ENCODE results near the gene POLR3A.

Gene POLR3A

GRCh38 chr10:78028438-78029268 lies 662 bp downstream of the POLR3A start:
- Histone ChIP-seq H2BK120ac (ENCODE audit: insufficient read depth, low read length, poor library complexity) (peak overlapping the region; percentile 37), H3K23ac (ENCODE audit: low read length) (peak overlapping the region; percentile 23), H3K79me1 (ENCODE audit: low read length) (peaks cover 4% of the 10 kb centered on the region), H4K91ac (ENCODE audit: low read depth, low read length) (peak overlapping the region; percentile 75), H4K12ac (ENCODE audit: low read depth, low read length) (peak overlapping the region; percentile 60), H2AK5ac (ENCODE audit: low read length) (peak overlapping the region; percentile 38), H2BK5ac (ENCODE audit: low read depth, low read length, poor library complexity) (peak overlapping the region; percentile 25), H3K4me3 (ENCODE audit: low read depth, low read length) (peak overlapping the region; percentile 83), H3K18ac (ENCODE audit: low read length) (peak overlapping the region; percentile 44), H3K4me1 (ENCODE audit: control insufficient read depth in 1 of 2, insufficient read depth in 2 of 2, low read length in 2 of 2) (peaks cover 2 to 4% of the 10 kb centered on the region in 2 experiments), H2BK12ac (ENCODE audit: low read length) (no peak overlapping the region), H3K4ac (ENCODE audit: low read depth, low read length) (peak overlapping the region; percentile 63), H2AFZ (ENCODE audit: insufficient read depth, low read length, poor library complexity) (peak overlapping the region; percentile 90), H3K9me3 (ENCODE audit: insufficient read depth, low read depth, low read length) (peaks cover 1% of the 10 kb centered on the region), H3K27ac (ENCODE audit: low read depth, low read length) (no peak overlapping the region), H4K8ac (ENCODE audit: low read depth, low read length) (peak overlapping the region; percentile 91), H3K14ac (ENCODE audit: low read length) (peak overlapping the region; percentile 87), H3K79me2 (ENCODE audit: control insufficient read depth, insufficient read depth, low read length, poor library complexity) (peaks cover 8% of the 10 kb centered on the region), H3K9ac (ENCODE audit: low read length) (peak overlapping the region; percentile 76), H3K27me3 (ENCODE audit: insufficient read depth, low read length) (no peaks in the 10 kb centered on the region), H3K4me2 (ENCODE audit: low read length) (peak overlapping the region; percentile 90), H3K36me3 (ENCODE audit: control insufficient read depth in 1 of 2, insufficient read depth in 2 of 2, low read length in 2 of 2) (peaks cover 11 to 22% of the 10 kb centered on the region in 2 experiments)
- peak in 1 of 2 donors; percentile 34 for DNase-seq
- no CpG with 5 or more reads among the region's 36 CpGs for WGBS (ENCODE audit: extremely low coverage, insufficient coverage, insufficient read length)

- Histone ChIP-seq H3K9me3 (ENCODE audit: insufficient read depth, low read depth, low read length) (peaks cover 1% of the 10 kb centered on the region), H3K27me3 (ENCODE audit: insufficient read depth, low read length) (no peaks in the 10 kb centered on the region), H3K79me2 (ENCODE audit: control insufficient read depth, insufficient read depth, low read length, poor library complexity) (peaks cover 8% of the 10 kb centered on the region), H2AFZ (ENCODE audit: insufficient read depth, low read length, poor library complexity) (no peak overlapping the region), H3K4ac (ENCODE audit: low read depth, low read length) (no peak overlapping the region), H2BK12ac (ENCODE audit: low read length) (no peak overlapping the region), H3K4me2 (ENCODE audit: low read length) (no peak overlapping the region), H3K9ac (ENCODE audit: low read length) (no peak overlapping the region), H4K8ac (ENCODE audit: low read depth, low read length) (no peak overlapping the region), H4K91ac (ENCODE audit: low read depth, low read length) (no peak overlapping the region), H2BK5ac (ENCODE audit: low read depth, low read length, poor library complexity) (no peak overlapping the region), H3K79me1 (ENCODE audit: low read length) (peaks cover 4% of the 10 kb centered on the region), H2AK5ac (ENCODE audit: low read length) (no peak overlapping the region), H3K18ac (ENCODE audit: low read length) (no peak overlapping the region), H2BK120ac (ENCODE audit: insufficient read depth, low read length, poor library complexity) (no peak overlapping the region), H3K36me3 (ENCODE audit: control insufficient read depth in 1 of 2, insufficient read depth in 2 of 2, low read length in 2 of 2) (peaks cover 29 to 44% of the 10 kb centered on the region in 2 experiments), H3K4me1 (ENCODE audit: control insufficient read depth in 1 of 2, insufficient read depth in 2 of 2, low read length in 2 of 2) (peaks cover 2 to 4% of the 10 kb centered on the region in 2 experiments), H3K23ac (ENCODE audit: low read length) (no peak overlapping the region), H3K14ac (ENCODE audit: low read length) (no peak overlapping the region), H3K4me3 (ENCODE audit: low read depth, low read length) (no peak overlapping the region), H3K27ac (ENCODE audit: low read depth, low read length) (no peak overlapping the region), H4K12ac (ENCODE audit: low read depth, low read length) (no peak overlapping the region)
- WGBS (ENCODE audit: extremely low coverage, insufficient coverage, insufficient read length) = no CpG with 5 or more reads among the region's 8 CpGs
- no peak for DNase-seq
Measured at GRCh38 chr10:78025685-78026364, 3.5 kb downstream of the POLR3A start.

- Histone ChIP-seq H2BK5ac (ENCODE audit: low read depth, low read length, poor library complexity) (no peak overlapping the region), H3K9me3 (ENCODE audit: insufficient read depth, low read depth, low read length) (no peaks in the 10 kb centered on the region), H3K4me3 (ENCODE audit: low read depth, low read length) (no peak overlapping the region), H3K4me1 (ENCODE audit: control insufficient read depth in 1 of 2, insufficient read depth in 2 of 2, low read length in 2 of 2) (peaks cover 2 to 4% of the 10 kb centered on the region in 2 experiments), H4K8ac (ENCODE audit: low read depth, low read length) (no peak overlapping the region), H3K4ac (ENCODE audit: low read depth, low read length) (no peak overlapping the region), H3K36me3 (ENCODE audit: control insufficient read depth in 1 of 2, insufficient read depth in 2 of 2, low read length in 2 of 2) (peaks cover 38 to 61% of the 10 kb centered on the region in 2 experiments), H2AK5ac (ENCODE audit: low read length) (no peak overlapping the region), H3K14ac (ENCODE audit: low read length) (no peak overlapping the region), H3K79me2 (ENCODE audit: control insufficient read depth, insufficient read depth, low read length, poor library complexity) (peaks cover 2% of the 10 kb centered on the region), H4K12ac (ENCODE audit: low read depth, low read length) (no peak overlapping the region), H3K9ac (ENCODE audit: low read length) (no peak overlapping the region), H3K27ac (ENCODE audit: low read depth, low read length) (no peak overlapping the region), H2BK120ac (ENCODE audit: insufficient read depth, low read length, poor library complexity) (no peak overlapping the region), H2AFZ (ENCODE audit: insufficient read depth, low read length, poor library complexity) (no peak overlapping the region), H3K18ac (ENCODE audit: low read length) (no peak overlapping the region), H4K91ac (ENCODE audit: low read depth, low read length) (no peak overlapping the region), H3K23ac (ENCODE audit: low read length) (no peak overlapping the region), H3K4me2 (ENCODE audit: low read length) (no peak overlapping the region), H3K27me3 (ENCODE audit: insufficient read depth, low read length) (no peaks in the 10 kb centered on the region), H2BK12ac (ENCODE audit: low read length) (no peak overlapping the region), H3K79me1 (ENCODE audit: low read length) (no peaks in the 10 kb centered on the region)
- no peak for DNase-seq
- no CpG with 5 or more reads among the region's 3 CpGs for WGBS (ENCODE audit: extremely low coverage, insufficient coverage, insufficient read length)
Measured at GRCh38 chr10:78023741-78024140, 5.6 kb downstream of the POLR3A start.

GRCh38 chr10:78021201-78021600 lies 8.1 kb downstream of the POLR3A start:
- Histone ChIP-seq H3K4ac (ENCODE audit: low read depth, low read length) (no peak overlapping the region), H2BK12ac (ENCODE audit: low read length) (no peak overlapping the region), H3K9ac (ENCODE audit: low read length) (no peak overlapping the region), H4K12ac (ENCODE audit: low read depth, low read length) (no peak overlapping the region), H3K36me3 (ENCODE audit: control insufficient read depth in 1 of 2, insufficient read depth in 2 of 2, low read length in 2 of 2) (peaks cover 57 to 79% of the 10 kb centered on the region in 2 experiments), H3K79me1 (ENCODE audit: low read length) (no peaks in the 10 kb centered on the region), H3K4me1 (ENCODE audit: control insufficient read depth in 1 of 2, insufficient read depth in 2 of 2, low read length in 2 of 2) (no peaks in the 10 kb centered on the region), H3K4me3 (ENCODE audit: low read depth, low read length) (no peak overlapping the region), H4K91ac (ENCODE audit: low read depth, low read length) (no peak overlapping the region), H3K27me3 (ENCODE audit: insufficient read depth, low read length) (no peaks in the 10 kb centered on the region), H3K14ac (ENCODE audit: low read length) (no peak overlapping the region), H3K27ac (ENCODE audit: low read depth, low read length) (no peak overlapping the region), H2AFZ (ENCODE audit: insufficient read depth, low read length, poor library complexity) (no peak overlapping the region), H3K79me2 (ENCODE audit: control insufficient read depth, insufficient read depth, low read length, poor library complexity) (no peaks in the 10 kb centered on the region), H3K4me2 (ENCODE audit: low read length) (no peak overlapping the region), H2AK5ac (ENCODE audit: low read length) (no peak overlapping the region), H3K18ac (ENCODE audit: low read length) (no peak overlapping the region), H2BK5ac (ENCODE audit: low read depth, low read length, poor library complexity) (no peak overlapping the region), H3K9me3 (ENCODE audit: insufficient read depth, low read depth, low read length) (no peaks in the 10 kb centered on the region), H4K8ac (ENCODE audit: low read depth, low read length) (no peak overlapping the region), H2BK120ac (ENCODE audit: insufficient read depth, low read length, poor library complexity) (no peak overlapping the region), H3K23ac (ENCODE audit: low read length) (no peak overlapping the region)
- no peak for DNase-seq
- WGBS (ENCODE audit: extremely low coverage, insufficient coverage, insufficient read length) = no CpG with 5 or more reads among the region's 2 CpGs

Measured in trophoblast cell (in vitro differentiated cells and primary cell).